Measurements from ENCODE around the gene SEPTIN3.

Gene SEPTIN3

DNA sequence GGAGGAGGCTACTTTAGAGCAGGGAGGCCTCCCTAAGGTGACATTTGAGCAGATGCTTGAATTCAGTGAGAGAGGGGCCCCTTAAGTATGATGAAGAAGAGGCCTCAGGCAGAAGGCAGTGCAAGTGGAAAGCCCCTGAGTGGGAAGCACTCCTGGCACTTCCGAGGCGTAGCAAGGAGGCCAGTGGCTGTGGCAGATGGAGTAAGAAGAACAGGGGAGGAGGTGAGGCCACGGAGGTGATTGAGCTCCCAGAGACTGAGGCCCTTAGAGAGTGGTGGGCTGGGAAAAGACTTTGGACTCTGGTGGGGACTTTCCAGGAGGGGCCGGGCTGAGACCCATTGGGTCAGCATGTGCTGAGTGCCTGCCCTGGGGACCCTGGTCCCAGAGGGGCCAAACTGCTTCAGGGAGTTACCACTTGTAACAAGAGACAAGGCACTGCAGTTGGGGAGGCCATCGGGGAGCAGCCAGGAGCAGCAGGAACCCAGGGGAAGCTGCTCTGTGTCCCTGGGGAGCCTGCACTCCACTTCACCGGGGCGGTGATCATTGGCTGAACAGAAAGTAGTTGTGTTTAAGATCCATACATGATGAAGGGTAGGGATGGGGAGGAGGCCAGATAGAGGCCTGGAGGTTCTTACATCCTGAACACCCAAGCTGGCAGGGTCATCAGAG lies 19.8 kb upstream of the SEPTIN3 start:
- no peak for TF ChIP-seq SIN3A (IDR thresholded peaks at IDR 0.05; ENCODE audit: borderline replicate concordance, insufficient read depth, low read length)
- no peak for TF ChIP-seq FOXP2 (optimal IDR thresholded peaks at IDR 0.05; ENCODE audit: borderline replicate concordance, extremely low read depth, extremely low read length, insufficient read depth)

DNA sequence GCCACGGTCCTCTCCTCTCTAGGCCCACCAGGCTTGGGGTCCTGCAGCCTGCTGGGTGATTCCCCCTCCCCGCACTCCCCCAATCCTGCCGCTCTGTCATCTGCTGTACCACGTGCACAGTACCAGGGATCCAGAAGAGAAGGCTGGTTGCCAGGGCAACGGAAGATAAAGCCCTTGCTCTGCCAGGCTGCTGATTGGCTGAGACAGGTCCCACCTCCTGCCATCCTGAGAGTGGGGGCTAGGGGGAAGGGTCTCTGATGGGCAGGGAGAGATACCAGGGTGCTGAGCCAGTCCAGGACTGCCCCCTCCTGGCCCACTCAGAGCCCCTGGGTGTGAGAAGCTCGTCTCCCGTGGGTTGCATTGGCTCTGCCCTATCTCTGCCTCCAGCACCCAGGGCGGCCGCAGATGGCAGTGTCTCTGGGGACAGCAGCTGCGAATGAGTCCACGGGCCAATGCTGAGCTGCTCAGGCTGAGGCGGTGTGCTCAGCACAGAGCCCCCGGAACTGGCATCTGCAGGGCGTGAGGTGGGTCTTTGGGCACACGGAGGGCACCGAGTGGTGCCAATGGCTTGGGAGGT lies 17.3 kb upstream of the SEPTIN3 start, which contains the start of gene SMIM45:
TSS of gene SMIM45 (plus strand) at position 253 of the 577 bp plus-strand sequence.
- TF ChIP-seq, protein P1, sequence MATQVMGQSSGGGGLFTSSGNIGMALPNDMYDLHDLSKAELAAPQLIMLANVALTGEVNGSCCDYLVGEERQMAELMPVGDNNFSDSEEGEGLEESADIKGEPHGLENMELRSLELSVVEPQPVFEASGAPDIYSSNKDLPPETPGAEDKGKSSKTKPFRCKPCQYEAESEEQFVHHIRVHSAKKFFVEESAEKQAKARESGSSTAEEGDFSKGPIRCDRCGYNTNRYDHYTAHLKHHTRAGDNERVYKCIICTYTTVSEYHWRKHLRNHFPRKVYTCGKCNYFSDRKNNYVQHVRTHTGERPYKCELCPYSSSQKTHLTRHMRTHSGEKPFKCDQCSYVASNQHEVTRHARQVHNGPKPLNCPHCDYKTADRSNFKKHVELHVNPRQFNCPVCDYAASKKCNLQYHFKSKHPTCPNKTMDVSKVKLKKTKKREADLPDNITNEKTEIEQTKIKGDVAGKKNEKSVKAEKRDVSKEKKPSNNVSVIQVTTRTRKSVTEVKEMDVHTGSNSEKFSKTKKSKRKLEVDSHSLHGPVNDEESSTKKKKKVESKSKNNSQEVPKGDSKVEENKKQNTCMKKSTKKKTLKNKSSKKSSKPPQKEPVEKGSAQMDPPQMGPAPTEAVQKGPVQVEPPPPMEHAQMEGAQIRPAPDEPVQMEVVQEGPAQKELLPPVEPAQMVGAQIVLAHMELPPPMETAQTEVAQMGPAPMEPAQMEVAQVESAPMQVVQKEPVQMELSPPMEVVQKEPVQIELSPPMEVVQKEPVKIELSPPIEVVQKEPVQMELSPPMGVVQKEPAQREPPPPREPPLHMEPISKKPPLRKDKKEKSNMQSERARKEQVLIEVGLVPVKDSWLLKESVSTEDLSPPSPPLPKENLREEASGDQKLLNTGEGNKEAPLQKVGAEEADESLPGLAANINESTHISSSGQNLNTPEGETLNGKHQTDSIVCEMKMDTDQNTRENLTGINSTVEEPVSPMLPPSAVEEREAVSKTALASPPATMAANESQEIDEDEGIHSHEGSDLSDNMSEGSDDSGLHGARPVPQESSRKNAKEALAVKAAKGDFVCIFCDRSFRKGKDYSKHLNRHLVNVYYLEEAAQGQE (IDR thresholded peaks at IDR 0.05; ENCODE audit: insufficient read depth in 1 of 2, low read depth in 2 of 2, low read length in 2 of 2) = no peak
- no peak for TF ChIP-seq FOXP2 (optimal IDR thresholded peaks at IDR 0.05; ENCODE audit: borderline replicate concordance, extremely low read depth, extremely low read length, insufficient read depth)
- no peak for TF ChIP-seq SIN3A (IDR thresholded peaks at IDR 0.05; ENCODE audit: borderline replicate concordance, insufficient read depth, low read length)
- no peak for TF ChIP-seq POLR2AphosphoS5 (IDR thresholded peaks at IDR 0.05; ENCODE audit: low read depth, low read length)
- no peak for TF ChIP-seq TAF1 (IDR thresholded peaks at IDR 0.05; ENCODE audit: borderline replicate concordance, insufficient read depth, low read length)

DNA sequence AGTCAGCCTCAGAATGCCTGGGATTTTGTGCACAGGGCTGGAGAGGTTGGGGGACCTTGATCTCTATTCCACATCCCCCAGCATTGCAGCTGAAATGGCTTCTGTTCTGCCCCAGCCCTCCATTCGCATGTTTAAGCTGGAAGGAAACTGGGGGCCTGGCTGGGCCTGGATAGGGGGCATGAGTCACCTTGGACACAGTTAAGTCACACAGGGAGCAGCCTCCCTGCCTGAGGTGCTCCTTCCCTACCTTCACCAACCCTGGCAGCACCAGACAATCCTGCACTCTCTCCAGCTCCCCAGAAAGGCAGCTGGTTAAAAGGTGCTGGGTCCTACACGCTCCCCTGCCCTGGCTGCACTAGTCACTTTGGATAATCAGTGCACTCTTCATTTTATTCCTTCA lies 16.5 kb upstream of the SEPTIN3 start:
- TF ChIP-seq FOXP2 (optimal IDR thresholded peaks at IDR 0.05; ENCODE audit: borderline replicate concordance, extremely low read depth, extremely low read length, insufficient read depth) = no peak
- no peak for TF ChIP-seq SIN3A (IDR thresholded peaks at IDR 0.05; ENCODE audit: borderline replicate concordance, insufficient read depth, low read length)
- TF ChIP-seq, protein P1 (IDR thresholded peaks at IDR 0.05; ENCODE audit: insufficient read depth in 1 of 2, low read depth in 2 of 2, low read length in 2 of 2) = no peak
- TF ChIP-seq TAF1 (IDR thresholded peaks at IDR 0.05; ENCODE audit: borderline replicate concordance, insufficient read depth, low read length) = no peak
- TF ChIP-seq POLR2AphosphoS5 (IDR thresholded peaks at IDR 0.05; ENCODE audit: low read depth, low read length) = no peak

DNA sequence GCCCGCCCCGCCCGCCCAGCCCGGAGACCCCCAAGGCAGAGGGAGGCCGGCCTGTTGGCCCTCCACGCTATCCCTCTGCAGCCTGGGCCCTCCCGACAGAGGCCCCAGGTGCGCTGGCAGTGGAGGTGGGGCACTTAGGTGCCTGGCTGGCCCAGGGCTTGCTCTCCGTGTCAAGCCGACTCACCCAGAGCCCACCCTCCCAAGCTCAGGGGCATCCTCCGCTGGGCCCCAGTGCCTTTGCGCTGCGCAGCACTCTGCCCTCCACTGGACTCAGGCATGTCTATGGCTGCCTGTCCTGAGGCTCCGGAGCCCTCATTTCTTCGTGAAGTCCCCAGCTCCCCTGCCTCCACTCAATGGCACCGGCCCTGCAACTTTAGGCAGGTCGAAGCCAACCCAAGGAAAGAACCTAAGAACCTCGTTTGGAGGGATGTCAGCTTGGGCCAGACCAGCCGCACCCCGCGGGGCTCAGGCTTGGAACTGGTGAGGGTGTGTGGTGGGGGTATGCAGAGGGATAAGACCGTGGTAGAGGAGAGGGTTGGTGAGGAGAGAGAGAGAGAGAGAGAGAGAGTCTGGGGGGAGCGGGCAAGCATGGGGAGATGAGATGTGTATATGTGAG lies 11.2 kb upstream of the SEPTIN3 start:
- TF ChIP-seq SIN3A (IDR thresholded peaks at IDR 0.05; ENCODE audit: borderline replicate concordance, insufficient read depth, low read length) (no peak), TAF1 (IDR thresholded peaks at IDR 0.05; ENCODE audit: borderline replicate concordance, insufficient read depth, low read length) (no peak), FOXP2 (optimal IDR thresholded peaks at IDR 0.05; ENCODE audit: borderline replicate concordance, extremely low read depth, extremely low read length, insufficient read depth) (no peak), POLR2AphosphoS5 (IDR thresholded peaks at IDR 0.05; ENCODE audit: low read depth, low read length) (no peak)
- TF ChIP-seq, protein P1 (IDR thresholded peaks at IDR 0.05; ENCODE audit: insufficient read depth in 1 of 2, low read depth in 2 of 2, low read length in 2 of 2) = no peak

DNA sequence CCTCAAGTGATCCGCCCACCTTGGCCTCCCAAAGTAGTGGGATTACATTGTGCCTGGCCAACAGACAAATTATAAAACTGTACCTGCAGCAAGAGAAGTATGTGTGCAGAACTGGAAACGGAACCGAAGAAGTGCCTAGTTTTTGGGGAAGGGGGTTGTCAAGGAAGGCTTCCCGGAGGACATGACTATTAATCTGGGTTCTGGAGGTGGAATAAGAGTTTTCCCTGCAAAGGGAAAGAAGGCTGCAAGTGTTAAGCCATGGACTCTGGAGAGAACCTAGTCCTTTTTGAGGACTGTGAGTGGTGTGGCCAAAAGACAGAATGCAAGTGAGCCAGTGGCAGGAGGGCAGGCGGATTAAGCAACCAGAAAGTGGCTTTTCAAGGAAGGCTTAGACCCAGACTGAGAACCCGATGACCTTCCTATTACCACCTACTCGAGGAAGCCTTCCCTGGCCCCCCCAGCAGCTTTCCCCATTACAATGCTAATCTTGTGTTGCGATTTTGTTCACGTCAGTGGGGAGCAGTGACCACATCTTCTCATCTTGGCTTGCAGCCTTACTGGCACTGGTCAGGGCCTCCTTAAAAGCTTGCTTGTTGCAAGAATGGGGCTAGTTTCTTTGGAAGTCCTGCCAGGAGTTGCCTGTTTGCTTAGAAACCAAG lies 5.7 kb upstream of the SEPTIN3 start:
- TF ChIP-seq SIN3A (IDR thresholded peaks at IDR 0.05; ENCODE audit: borderline replicate concordance, insufficient read depth, low read length) = no peak

DNA sequence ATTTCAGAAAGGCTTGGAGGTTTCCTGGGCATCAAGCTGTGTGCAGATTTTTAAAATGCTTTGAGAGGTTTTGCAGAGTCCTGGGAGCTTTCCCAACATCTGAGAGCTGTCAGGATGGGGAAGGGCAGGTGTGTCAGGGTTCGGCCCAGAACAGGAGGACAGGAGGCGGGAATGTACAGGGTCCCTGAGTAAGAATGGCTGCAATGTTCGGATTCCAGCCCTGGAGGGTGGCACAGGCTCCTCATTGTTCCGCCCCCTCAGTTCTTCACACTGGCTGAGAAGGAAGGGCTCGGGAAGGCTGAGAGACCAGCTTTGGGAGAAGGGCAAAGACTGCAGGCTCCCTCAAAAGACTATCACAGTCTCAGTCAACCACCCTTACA lies 5.1 kb upstream of the SEPTIN3 start:
- no peak for TF ChIP-seq POLR2AphosphoS5 (IDR thresholded peaks at IDR 0.05; ENCODE audit: low read depth, low read length)
- TF ChIP-seq, protein P1 (IDR thresholded peaks at IDR 0.05; ENCODE audit: insufficient read depth in 1 of 2, low read depth in 2 of 2, low read length in 2 of 2) = no peak
- no peak for TF ChIP-seq TAF1 (IDR thresholded peaks at IDR 0.05; ENCODE audit: borderline replicate concordance, insufficient read depth, low read length)
- no peak for TF ChIP-seq FOXP2 (optimal IDR thresholded peaks at IDR 0.05; ENCODE audit: borderline replicate concordance, extremely low read depth, extremely low read length, insufficient read depth)
- TF ChIP-seq SIN3A (IDR thresholded peaks at IDR 0.05; ENCODE audit: borderline replicate concordance, insufficient read depth, low read length) = no peak
